Measurements from ENCODE around the gene TTC5.
A peak's percentile ranks its signal among the peaks of the same experiment; 100 is the strongest.

The TTC5 gene

DNA sequence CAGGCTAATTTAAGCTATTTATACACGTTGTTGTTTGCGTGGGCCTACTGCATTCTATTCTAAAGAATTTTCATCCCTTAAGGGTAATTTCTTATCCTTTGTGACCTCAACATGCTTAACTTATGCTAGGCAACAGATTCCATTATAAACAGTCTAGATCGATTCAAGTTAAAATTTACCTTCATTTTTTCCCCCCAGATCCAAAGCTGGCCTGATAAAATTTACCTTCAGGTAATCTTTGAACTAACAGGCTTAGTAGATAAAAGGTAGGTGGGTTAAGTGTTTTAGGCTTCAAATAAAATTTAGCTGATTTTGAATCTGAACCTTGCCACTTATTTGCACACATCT, 27.7 kb upstream of the TTC5 start:
- H3K9me3 Mint-ChIP-seq: no peaks in the 10 kb centered on the region
- no peak overlapping the region for H3K27ac Mint-ChIP-seq
- peaks cover 30% of the 10 kb centered on the region for H3K4me1 Mint-ChIP-seq
- DNase-seq: no peak
- peak overlapping the region; percentile 97 for H3K4me3 Mint-ChIP-seq
- H3K27me3 Mint-ChIP-seq (ENCODE audit: low read depth, poor library complexity): peaks cover 6% of the 10 kb centered on the region
- TF ChIP-seq, protein P1, sequence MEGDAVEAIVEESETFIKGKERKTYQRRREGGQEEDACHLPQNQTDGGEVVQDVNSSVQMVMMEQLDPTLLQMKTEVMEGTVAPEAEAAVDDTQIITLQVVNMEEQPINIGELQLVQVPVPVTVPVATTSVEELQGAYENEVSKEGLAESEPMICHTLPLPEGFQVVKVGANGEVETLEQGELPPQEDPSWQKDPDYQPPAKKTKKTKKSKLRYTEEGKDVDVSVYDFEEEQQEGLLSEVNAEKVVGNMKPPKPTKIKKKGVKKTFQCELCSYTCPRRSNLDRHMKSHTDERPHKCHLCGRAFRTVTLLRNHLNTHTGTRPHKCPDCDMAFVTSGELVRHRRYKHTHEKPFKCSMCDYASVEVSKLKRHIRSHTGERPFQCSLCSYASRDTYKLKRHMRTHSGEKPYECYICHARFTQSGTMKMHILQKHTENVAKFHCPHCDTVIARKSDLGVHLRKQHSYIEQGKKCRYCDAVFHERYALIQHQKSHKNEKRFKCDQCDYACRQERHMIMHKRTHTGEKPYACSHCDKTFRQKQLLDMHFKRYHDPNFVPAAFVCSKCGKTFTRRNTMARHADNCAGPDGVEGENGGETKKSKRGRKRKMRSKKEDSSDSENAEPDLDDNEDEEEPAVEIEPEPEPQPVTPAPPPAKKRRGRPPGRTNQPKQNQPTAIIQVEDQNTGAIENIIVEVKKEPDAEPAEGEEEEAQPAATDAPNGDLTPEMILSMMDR (IDR thresholded peaks at IDR 0.05): no peak
- H3K36me3 Mint-ChIP-seq (ENCODE audit: low read depth): peaks cover 16% of the 10 kb centered on the region

DNA sequence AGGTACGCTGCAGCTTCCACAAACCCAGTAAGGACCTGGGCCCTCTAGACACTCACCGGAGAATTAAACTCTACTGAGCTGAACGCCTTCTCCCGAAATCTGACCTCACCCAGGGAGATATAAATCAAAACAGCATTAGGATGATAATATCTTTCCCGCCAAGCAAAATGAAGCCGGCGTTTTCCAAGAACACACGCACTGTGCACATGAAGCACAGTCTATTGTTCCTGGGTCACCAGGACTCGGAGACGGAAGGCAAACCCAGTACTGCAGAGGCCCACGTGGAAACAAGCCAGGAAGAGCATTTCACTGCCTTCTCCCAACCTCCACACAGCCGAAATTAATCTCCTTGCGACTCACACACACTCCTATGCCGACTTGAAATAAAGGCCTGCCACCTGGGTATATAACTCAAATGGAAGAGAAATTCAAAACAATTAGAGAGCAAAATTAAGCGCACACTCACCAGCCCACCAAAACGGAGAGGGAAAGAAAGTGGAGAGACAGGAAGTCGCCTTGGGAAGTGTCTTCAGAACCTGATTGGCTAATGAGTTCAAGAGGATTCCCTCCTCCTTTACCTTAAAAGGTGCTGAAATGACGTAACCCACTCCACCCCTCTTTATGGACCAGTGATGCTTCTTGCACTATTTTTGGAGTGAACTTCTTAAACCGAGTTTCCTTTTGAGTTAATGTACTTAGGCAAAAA, 27.2 kb upstream of the TTC5 start, which contains the start of gene CCNB1IP1:
CCNB1IP1 (minus strand) TSS at position 492 of the 706 bp plus-strand sequence. CDS start 16,756 bp downstream, outside the sequence.
- H3K27ac Mint-ChIP-seq: peak within 1 kb of the TSS; percentile 98
- H3K9me3 Mint-ChIP-seq: no peaks in the 10 kb centered on the region
- peak; percentile 38 for DNase-seq
- peaks cover 6% of the 10 kb centered on the region for H3K27me3 Mint-ChIP-seq (ENCODE audit: low read depth, poor library complexity)
- H3K4me1 Mint-ChIP-seq: peaks cover 30% of the 10 kb centered on the region
- H3K36me3 Mint-ChIP-seq (ENCODE audit: low read depth): peaks cover 16% of the 10 kb centered on the region
- TF ChIP-seq, protein P1 (IDR thresholded peaks at IDR 0.05): no peak
- peak within 1 kb of the TSS; percentile 97 for H3K4me3 Mint-ChIP-seq

DNA sequence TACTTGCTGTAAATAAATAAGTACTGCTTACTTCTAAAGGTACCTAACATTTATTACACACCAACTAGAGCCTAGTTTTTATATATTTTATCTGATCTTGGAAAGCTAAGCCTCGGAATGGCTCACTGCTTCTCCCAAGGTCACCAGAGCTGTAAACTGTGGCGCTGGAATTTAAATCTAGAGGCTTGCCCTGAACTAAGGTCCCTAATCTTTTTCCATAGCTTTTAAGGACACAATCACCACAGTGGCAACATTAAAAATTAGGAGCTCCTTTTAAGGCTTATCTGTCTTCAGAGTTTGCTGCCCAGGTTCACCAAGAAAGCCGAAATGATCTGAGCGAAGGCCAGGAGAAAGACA, 26.7 kb upstream of the TTC5 start:
- peaks cover 20% of the 10 kb centered on the region for H3K36me3 Mint-ChIP-seq (ENCODE audit: low read depth)
- TF ChIP-seq, protein P1 (IDR thresholded peaks at IDR 0.05): no peak
- H3K27ac Mint-ChIP-seq: peak overlapping the region; percentile 98
- H3K9me3 Mint-ChIP-seq: no peaks in the 10 kb centered on the region
- peak overlapping the region; percentile 97 for H3K4me3 Mint-ChIP-seq
- peaks cover 6% of the 10 kb centered on the region for H3K27me3 Mint-ChIP-seq (ENCODE audit: low read depth, poor library complexity)
- DNase-seq: no peak
- peaks cover 35% of the 10 kb centered on the region for H3K4me1 Mint-ChIP-seq

DNA sequence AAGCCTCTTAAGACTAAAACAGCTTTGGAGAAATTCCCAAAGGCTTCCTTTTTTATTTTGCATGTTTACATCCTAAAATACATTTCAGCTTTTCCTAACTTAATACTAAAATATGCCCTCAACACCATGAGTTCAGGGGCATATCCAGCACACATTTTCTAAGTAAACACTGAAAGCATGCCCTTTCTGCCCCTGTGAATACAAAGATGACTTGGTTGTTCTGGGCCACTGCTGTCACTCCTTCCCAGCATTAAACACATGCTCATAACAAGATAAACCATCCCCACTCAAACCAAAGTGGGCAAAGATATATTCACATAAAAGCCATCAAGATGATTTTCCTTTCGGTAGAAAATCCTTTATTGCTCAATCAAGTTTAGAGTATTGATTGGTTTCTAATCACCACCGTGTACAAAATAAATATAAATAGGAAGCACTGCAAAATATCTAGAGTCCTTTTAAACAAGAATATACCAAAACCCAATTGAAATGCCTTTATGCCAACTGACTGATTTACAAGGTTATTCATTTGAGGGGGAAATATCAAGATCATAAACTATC, 25.4 kb upstream of the TTC5 start:
- no peak for DNase-seq
- TF ChIP-seq, protein P1 (IDR thresholded peaks at IDR 0.05): no peak
- Mint-ChIP-seq H3K9me3 (no peaks in the 10 kb centered on the region), H3K27me3 (ENCODE audit: low read depth, poor library complexity) (peaks cover 2% of the 10 kb centered on the region), H3K27ac (peak overlapping the region; percentile 62), H3K4me3 (peak overlapping the region; percentile 97), H3K36me3 (ENCODE audit: low read depth) (peaks cover 32% of the 10 kb centered on the region), H3K4me1 (peaks cover 37% of the 10 kb centered on the region)

DNA sequence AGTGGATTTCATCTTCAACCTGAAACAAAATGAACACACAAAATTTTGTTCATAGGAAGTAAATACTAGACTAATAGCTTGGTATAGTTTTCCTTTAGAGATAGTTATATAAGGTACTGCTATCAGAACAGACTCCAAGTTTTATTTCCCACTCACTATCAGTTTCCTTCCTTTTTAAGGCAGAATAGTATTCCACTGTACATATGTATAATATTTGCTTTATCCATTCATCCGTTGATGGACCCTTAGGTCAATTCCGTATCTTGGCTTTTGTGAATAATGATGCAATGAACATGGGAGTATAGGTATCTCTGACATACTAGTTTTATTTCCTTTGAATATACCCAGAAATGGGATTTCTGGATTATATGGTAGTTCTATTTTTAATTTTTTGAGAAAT, 23.6 kb upstream of the TTC5 start:
- TF ChIP-seq, protein P1 (IDR thresholded peaks at IDR 0.05): no peak
- Mint-ChIP-seq H3K4me1 (peaks cover 37% of the 10 kb centered on the region), H3K36me3 (ENCODE audit: low read depth) (peaks cover 42% of the 10 kb centered on the region), H3K9me3 (no peaks in the 10 kb centered on the region), H3K4me3 (no peak overlapping the region), H3K27ac (no peak overlapping the region), H3K27me3 (ENCODE audit: low read depth, poor library complexity) (no peaks in the 10 kb centered on the region)
- no peak for DNase-seq

DNA sequence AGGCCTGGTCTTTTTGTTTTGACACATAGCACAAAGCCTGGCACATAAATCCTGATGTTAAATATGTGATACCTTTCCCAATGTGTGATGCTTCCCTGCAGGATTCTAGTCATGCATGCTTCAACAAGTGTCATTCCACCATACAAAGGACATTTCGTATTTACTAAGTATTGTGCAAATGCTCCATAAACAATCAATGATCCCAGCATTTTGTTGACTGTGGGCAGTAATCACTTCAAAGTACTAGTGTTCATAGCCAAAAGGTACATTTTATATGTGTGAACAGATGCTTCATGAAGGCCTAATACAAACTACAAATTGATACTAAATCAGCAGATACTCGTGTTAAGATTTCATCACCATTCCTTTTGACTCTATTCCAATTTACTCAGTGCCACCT, 23.0 kb upstream of the TTC5 start:
- Mint-ChIP-seq H3K4me3 (no peak overlapping the region), H3K9me3 (no peaks in the 10 kb centered on the region), H3K4me1 (peaks cover 37% of the 10 kb centered on the region), H3K27me3 (ENCODE audit: low read depth, poor library complexity) (no peaks in the 10 kb centered on the region), H3K36me3 (ENCODE audit: low read depth) (peaks cover 48% of the 10 kb centered on the region), H3K27ac (peak overlapping the region; percentile 27)
- no peak for DNase-seq
- TF ChIP-seq, protein P1 (IDR thresholded peaks at IDR 0.05): no peak
